GM12872 (cell line): ENCODE data around the gene GRM7.

Source experiments
- TF ChIP-seq, protein P1 (sequence below): IDR thresholded peaks from 3 replicates; pipeline ENCODE4 v1.5.1; 2011; ENCODE audit warnings: low read depth, mild to moderate bottlenecking, low read length, moderate library complexity; ENCODE audit not compliant: insufficient read depth

The GRM7 gene

DNA sequence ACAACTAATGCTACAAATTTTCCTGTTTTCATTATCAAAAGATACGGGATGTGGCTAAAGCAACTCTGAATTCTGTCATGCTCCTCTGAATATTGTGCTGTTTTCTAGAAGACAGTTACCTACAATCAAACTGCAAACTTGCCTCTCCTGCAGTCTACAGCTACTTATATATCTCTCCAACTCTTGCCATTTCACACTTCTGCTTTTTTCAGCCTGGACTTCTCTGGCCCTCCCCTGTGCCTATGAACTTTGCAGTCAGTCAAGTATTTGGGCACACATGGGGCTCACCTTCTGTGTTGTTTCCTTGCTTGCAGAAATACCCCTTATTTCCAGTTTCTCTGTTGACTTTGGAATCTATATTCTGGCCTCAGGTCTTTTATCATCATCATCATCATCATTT is 575.6 kb downstream of the GRM7 start:
- TF ChIP-seq, protein P1, sequence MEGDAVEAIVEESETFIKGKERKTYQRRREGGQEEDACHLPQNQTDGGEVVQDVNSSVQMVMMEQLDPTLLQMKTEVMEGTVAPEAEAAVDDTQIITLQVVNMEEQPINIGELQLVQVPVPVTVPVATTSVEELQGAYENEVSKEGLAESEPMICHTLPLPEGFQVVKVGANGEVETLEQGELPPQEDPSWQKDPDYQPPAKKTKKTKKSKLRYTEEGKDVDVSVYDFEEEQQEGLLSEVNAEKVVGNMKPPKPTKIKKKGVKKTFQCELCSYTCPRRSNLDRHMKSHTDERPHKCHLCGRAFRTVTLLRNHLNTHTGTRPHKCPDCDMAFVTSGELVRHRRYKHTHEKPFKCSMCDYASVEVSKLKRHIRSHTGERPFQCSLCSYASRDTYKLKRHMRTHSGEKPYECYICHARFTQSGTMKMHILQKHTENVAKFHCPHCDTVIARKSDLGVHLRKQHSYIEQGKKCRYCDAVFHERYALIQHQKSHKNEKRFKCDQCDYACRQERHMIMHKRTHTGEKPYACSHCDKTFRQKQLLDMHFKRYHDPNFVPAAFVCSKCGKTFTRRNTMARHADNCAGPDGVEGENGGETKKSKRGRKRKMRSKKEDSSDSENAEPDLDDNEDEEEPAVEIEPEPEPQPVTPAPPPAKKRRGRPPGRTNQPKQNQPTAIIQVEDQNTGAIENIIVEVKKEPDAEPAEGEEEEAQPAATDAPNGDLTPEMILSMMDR: no peak

DNA sequence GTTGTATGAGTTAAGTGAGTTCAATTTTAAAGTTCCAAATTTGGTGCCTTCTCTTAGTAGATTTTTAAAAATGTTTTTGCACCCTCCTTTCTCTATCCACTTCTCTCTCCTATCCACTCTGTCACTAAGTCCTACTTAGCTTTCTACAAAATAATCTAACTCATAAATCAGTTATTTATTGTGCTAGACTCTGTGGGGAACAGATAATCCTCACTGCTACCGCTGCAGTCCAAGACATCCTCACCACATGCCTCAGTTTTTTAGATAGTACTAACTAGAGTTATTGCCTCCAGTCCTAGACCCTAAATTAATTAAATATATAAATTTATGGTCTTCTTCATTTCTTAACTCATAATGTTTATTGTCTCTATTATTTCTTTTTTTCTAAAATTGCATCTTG is 576.3 kb downstream of the GRM7 start:
- TF ChIP-seq, protein P1: no peak

DNA sequence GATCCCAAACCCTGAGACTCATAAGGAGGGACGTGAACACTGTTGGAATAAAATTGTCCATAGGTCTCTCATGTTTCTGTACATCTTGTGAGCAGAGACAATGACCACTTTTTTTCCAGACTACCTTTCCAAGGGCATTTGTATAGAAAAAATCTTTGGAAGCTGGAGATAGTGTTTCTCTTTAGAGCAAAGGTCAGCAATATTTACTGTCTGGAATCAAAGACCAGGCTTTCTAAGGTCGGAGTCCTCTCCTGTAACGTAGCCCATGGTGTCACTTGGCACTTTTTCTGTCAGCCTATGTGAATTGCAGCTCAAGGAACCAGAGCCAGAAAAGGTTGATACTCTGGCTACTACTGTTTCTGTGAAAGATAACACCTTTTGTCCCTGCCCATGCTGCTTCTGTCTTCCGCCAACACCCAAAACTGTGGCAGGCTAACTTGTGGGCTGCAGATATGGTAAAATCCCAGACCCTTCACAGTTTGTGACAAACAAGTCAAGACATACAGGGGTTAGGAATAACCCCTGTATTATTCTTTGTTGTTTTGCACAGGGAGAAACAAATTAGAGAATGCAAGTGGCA is 578.3 kb downstream of the GRM7 start:
- TF ChIP-seq, protein P1: no peak

DNA sequence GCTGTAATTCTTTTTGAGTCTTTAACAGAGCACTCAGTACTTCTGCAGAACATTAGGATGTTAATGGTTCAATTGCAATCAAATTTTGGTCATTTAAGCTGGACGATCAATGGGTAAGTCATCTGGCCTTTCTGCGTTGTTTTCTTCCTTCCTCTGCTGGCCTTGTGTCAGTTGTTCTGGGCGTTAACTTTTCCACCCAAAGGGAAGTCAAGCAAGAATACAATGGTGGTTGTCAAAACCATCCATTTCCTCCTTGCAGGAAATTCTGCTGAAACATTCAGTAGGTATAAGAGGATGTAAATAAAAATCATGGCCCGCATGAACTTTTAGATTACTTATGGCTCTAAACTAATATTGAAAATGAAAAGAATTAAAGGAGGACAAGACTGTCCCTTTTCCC is 584.0 kb downstream of the GRM7 start:
- TF ChIP-seq, protein P1: no peak

DNA sequence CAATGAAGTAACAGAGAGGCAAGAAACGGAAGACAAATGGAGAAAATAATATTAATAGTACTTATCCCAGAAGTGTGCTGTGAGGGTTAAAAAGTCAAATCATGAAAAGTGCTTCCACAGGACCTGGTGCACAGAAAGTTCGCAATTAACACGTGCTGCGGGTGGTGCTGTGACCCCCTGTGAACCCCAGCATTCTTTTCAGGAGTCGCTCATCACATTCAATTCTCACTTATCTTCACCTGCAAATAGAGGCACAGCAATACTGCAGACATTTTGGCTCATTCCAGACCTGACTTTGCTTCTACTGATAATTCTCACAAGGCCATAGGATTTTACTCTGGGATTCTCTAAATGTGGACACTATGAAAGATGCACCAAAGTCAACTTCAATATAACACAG is 584.4 kb downstream of the GRM7 start:
- TF ChIP-seq, protein P1: no peak

DNA sequence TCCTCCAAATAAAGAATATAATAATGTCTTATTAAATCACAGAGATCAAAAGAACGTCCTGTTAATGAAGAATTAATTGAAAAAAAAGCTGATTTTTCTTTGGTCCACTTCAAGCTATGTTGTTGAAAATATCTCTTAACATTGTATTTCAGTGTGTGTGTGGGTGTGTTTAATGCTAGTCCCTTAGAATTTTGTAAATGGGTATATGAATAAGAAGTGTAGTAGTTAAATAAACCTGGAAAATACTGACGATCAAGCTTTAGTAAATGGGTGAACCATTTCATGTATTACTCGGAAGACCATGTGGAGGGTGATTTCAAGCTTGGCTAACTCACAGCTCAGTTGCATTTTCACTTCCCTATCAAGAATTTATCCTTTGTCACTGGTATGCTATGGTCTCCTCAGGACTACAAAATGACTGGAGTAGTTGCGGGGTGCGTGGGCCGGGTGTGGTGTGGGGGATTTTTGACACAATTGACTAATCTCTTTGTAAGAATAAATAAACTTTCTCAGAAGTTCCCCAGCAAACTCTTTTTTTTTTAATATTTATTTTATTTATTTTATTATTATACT is 586.4 kb downstream of the GRM7 start:
- TF ChIP-seq, protein P1: no peak

DNA sequence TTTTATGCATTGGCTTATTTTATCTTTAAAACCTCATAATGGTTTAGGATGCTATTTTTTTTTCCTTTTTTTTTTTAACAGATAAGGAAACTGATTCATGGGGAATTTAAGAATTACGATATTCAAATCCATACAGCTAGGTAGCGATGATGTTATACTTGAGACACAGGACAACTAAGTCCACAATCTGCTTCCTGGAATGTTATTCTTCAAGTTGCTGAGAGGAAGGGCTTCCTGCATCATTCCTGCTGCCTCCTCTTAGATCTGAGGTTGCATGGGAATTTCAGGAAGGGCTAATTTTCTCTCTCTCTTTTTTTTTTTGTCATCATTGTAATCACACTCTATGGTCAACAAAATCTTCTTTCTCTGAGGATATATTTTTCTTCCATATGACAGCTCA is 595.5 kb downstream of the GRM7 start:
- TF ChIP-seq, protein P1: no peak
